T-helper 2 cell treated with Interferon-gamma antibody and Interleukin-4, amounts not matched to agents 5 μg/mL and 100 μg/mL, for 36 hours (primary cell): ENCODE measurements around the gene FOXP1.

ENCODE experiments used
- DNase-seq: peaks from one replicate; pipeline ENCODE4 v3.0.0; 2021; ENCODE audit warnings: low spot score
- H3K27ac Mint-ChIP-seq: one replicate; pipeline ENCODE4 v1.8.0; 2021; ENCODE audit warnings: mild to moderate bottlenecking, mixed read lengths
- H3K27me3 Mint-ChIP-seq: one replicate; pipeline ENCODE4 v1.8.0; 2021; ENCODE audit warnings: low read depth, mixed read lengths
- H3K36me3 Mint-ChIP-seq: one replicate; pipeline ENCODE4 v1.8.0; 2021; ENCODE audit warnings: low read depth, mixed read lengths
- H3K4me1 Mint-ChIP-seq: one replicate; pipeline ENCODE4 v1.8.0; 2021; ENCODE audit warnings: low read depth, mixed read lengths
- H3K4me3 Mint-ChIP-seq: one replicate; pipeline ENCODE4 v1.8.0; 2022; ENCODE audit warnings: mild to moderate bottlenecking, moderate library complexity, mixed read lengths
- H3K9me3 Mint-ChIP-seq: one replicate; pipeline ENCODE4 v1.8.0; 2021; ENCODE audit warnings: mixed read lengths

Gene FOXP1

GRCh38 chr3:70919661-70920060, 663.9 kb downstream of the FOXP1 start:
- Mint-ChIP-seq H3K36me3 (no peaks in the 10 kb centered on the region), H3K9me3 (peaks cover 3% of the 10 kb centered on the region), H3K4me1 (no peaks in the 10 kb centered on the region), H3K27me3 (peaks cover 7% of the 10 kb centered on the region), H3K27ac (no peak overlapping the region), H3K4me3 (no peak overlapping the region)
- DNase-seq: no peak

GRCh38 chr3:70919091-70919490, 664.4 kb downstream of the FOXP1 start:
- H3K4me3 Mint-ChIP-seq: no peak overlapping the region
- H3K27me3 Mint-ChIP-seq: peaks cover 7% of the 10 kb centered on the region
- H3K27ac Mint-ChIP-seq: no peak overlapping the region
- no peak for DNase-seq
- H3K36me3 Mint-ChIP-seq: no peaks in the 10 kb centered on the region
- H3K9me3 Mint-ChIP-seq: peaks cover 3% of the 10 kb centered on the region
- no peaks in the 10 kb centered on the region for H3K4me1 Mint-ChIP-seq

GRCh38 chr3:70916375-70917055, 667.0 kb downstream of the FOXP1 start:
- Mint-ChIP-seq H3K9me3 (no peaks in the 10 kb centered on the region), H3K4me3 (no peak overlapping the region), H3K36me3 (no peaks in the 10 kb centered on the region), H3K27me3 (peaks cover 6% of the 10 kb centered on the region), H3K4me1 (no peaks in the 10 kb centered on the region), H3K27ac (no peak overlapping the region)
- no peak for DNase-seq

- H3K27ac Mint-ChIP-seq: no peak overlapping the region
- DNase-seq: no peak
- no peaks in the 10 kb centered on the region for H3K9me3 Mint-ChIP-seq
- peaks cover 8% of the 10 kb centered on the region for H3K27me3 Mint-ChIP-seq
- H3K36me3 Mint-ChIP-seq: no peaks in the 10 kb centered on the region
- H3K4me3 Mint-ChIP-seq: no peak overlapping the region
- no peaks in the 10 kb centered on the region for H3K4me1 Mint-ChIP-seq
These were observed 668.7 kb downstream of the FOXP1 start for GRCh38 chr3:70914862-70915261.

DNA sequence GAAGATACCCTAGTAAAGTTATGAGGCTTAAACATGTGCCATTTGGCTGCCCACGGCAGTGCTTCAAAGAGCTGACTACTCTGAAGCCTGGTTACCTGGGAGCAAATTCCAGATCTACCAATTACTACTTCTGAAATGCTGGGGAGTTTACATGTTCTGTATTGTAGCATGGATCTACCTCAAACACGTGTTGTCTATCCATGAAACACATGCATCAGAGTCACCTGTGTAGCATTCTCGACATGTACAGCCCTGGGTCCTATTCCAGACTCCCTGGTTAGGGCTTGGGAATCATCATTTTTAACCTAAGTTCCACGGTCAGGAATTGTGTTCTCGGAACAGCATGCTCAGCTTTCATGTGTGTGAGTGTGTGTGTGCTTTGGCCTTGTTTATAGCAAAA, 671.8 kb downstream of the FOXP1 start:
- Mint-ChIP-seq H3K27me3 (peaks cover 11% of the 10 kb centered on the region), H3K27ac (no peak overlapping the region), H3K36me3 (no peaks in the 10 kb centered on the region), H3K4me1 (no peaks in the 10 kb centered on the region), H3K4me3 (no peak overlapping the region), H3K9me3 (no peaks in the 10 kb centered on the region)
- no peak for DNase-seq

GRCh38 chr3:70905491-70905890, 678.0 kb downstream of the FOXP1 start:
- H3K27me3 Mint-ChIP-seq: peaks cover 29% of the 10 kb centered on the region
- no peaks in the 10 kb centered on the region for H3K36me3 Mint-ChIP-seq
- no peak for DNase-seq
- no peaks in the 10 kb centered on the region for H3K9me3 Mint-ChIP-seq
- no peak overlapping the region for H3K4me3 Mint-ChIP-seq
- H3K27ac Mint-ChIP-seq: no peak overlapping the region
- H3K4me1 Mint-ChIP-seq: no peaks in the 10 kb centered on the region
